GM10266 (cell line): ENCODE results near the gene OMP.

Experiments
- DNase-seq: peaks from one replicate; pipeline ENCODE4 v3.0.0; 2012; ENCODE audit errors: extremely low spot score
- TF ChIP-seq, protein P1 (sequence below): IDR thresholded peaks from 2 replicates; pipeline ENCODE4 v1.5.1; 2012; ENCODE audit warnings: mild to moderate bottlenecking, low read depth; ENCODE audit not compliant: control insufficient read depth, insufficient read depth; ENCODE audit errors: missing control alignments

The OMP gene

DNA sequence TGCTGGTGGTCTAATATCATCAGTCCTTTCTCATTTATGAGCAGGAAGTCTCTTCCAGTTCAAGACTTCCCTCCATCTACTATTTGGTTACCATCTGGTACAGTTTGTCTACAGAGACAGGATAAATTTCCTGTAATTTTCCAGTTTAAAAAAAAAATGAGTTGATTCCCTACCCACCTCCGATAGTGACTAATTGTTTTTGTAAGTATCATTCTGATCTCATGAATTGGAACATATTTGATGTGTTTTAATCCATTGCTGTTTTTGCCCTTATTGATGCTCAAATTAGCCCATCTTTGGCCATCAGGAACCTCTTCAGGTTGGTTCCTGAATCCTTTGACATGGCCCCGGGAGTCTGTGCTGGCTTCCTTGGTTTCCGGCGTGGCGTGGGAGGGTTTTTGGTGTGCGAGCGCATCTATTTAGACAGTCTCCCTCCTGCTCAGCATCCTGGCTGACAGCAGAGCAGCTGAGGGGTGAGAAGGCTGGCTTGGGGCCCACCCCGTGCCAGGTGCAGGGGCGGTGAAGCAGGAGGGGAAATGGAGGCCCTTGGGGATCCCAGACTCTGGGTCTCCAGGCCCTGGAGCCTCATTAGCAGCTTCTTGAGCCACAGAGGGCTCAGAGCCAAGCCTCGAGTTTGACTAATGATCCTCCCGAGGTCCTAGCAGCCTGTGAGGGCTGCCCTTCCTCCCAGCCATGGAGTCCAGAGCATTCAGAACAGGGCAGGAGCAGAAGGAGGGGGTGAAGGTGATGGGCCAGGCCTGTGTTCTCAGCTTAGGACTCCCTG lies 6.8 kb downstream of the OMP start:
- DNase-seq = no peak

DNA sequence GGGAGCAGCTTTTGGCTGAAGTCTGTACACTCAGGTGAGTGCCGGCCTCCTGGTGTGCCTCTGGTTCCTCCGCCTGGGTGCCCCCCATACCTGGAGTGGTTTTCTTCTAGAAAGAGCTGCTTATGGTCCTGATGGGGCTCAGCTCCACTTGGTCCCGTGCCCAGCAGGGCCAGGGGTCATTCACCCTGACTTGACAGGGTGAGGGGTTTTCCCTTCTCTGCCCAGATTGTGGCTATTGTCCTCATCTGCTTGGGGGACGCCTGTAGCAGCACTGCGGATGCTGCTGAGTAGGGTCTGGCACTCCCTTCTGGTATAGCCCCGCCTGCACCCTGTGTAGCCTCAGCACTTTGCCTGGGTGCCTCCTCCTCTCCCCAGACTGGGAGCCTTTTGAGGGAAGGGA lies 8.2 kb downstream of the OMP start:
- DNase-seq = no peak
- TF ChIP-seq, protein P1, sequence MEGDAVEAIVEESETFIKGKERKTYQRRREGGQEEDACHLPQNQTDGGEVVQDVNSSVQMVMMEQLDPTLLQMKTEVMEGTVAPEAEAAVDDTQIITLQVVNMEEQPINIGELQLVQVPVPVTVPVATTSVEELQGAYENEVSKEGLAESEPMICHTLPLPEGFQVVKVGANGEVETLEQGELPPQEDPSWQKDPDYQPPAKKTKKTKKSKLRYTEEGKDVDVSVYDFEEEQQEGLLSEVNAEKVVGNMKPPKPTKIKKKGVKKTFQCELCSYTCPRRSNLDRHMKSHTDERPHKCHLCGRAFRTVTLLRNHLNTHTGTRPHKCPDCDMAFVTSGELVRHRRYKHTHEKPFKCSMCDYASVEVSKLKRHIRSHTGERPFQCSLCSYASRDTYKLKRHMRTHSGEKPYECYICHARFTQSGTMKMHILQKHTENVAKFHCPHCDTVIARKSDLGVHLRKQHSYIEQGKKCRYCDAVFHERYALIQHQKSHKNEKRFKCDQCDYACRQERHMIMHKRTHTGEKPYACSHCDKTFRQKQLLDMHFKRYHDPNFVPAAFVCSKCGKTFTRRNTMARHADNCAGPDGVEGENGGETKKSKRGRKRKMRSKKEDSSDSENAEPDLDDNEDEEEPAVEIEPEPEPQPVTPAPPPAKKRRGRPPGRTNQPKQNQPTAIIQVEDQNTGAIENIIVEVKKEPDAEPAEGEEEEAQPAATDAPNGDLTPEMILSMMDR = no peak

More for the DNA sequence above, 6.8 kb downstream of the OMP start:
- TF ChIP-seq, protein P1 = no peak

DNA sequence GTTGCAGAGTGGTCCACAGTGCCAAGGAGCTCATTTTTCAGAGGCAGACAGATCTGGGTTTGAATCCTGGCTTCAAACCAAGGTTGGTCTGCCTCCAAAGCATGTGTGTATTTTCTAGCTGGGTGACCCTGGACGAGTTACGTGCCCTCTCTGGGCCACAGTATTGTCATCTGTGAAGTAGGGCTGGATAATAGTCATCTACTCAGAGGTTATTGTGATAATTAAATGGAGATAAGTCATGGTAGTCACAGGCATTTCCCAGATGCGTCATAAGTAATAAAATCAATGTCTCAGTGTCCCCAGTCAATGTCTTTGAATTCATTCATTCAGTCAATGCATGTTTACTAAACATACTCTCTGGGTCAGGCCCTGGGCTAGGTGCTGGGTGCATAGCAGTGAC lies 8.6 kb downstream of the OMP start:
- TF ChIP-seq, protein P1 = no peak
- DNase-seq = no peak

DNA sequence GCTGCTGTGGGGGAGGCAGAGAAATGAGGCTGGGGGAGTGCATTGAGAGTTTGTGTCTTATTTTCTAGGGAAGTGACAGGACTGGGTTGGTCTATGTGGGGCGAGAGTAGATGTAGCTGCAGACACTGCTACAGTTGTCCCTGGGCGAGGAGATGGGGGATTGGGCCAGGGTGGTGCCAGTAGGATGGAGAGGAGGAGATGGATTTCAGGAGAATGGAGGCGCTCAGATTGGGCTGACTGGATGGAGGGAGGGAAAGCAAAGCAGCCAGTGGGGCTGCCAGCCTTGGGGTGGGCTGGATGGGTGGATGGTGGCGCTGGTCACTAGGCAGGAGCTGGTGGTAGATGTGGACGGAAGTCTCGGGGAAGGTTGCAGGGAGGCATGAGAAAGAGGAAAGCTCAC lies 9.3 kb downstream of the OMP start:
- TF ChIP-seq, protein P1 = no peak
- no peak for DNase-seq

DNA sequence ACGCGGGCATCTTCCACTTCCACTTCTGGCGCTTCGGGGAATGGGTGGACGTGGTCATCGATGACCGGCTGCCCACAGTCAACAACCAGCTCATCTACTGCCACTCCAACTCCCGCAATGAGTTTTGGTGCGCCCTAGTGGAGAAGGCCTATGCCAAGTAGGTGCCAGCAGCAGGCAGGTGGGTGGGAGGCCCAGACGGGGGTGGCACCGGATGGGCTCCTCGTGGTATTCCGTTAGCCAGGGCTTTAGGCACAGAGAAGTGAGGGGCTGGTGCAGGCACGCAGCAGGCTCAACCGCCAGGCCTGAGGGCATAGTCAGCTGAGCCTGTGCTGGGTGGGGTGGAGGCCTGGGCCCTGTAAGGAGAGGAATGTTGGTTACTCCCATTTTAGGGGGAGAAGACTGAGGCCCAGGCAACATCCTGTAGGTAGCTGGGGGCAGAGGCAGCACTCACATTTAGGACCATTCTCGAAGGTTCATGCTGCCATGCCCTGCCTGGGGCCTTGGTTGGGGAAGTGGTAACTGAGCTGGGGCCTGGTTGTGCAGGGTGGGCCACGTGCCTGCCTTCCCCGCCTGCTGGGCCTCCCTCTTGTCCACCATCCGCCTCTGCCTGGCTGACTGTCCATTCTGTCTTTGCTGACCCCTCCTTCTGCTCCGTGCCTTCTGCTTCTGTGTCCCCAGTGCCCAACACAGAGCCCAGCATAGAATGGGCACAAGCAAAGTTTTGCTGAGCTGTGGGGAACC lies 10.2 kb downstream of the OMP start:
- DNase-seq = no peak

DNA sequence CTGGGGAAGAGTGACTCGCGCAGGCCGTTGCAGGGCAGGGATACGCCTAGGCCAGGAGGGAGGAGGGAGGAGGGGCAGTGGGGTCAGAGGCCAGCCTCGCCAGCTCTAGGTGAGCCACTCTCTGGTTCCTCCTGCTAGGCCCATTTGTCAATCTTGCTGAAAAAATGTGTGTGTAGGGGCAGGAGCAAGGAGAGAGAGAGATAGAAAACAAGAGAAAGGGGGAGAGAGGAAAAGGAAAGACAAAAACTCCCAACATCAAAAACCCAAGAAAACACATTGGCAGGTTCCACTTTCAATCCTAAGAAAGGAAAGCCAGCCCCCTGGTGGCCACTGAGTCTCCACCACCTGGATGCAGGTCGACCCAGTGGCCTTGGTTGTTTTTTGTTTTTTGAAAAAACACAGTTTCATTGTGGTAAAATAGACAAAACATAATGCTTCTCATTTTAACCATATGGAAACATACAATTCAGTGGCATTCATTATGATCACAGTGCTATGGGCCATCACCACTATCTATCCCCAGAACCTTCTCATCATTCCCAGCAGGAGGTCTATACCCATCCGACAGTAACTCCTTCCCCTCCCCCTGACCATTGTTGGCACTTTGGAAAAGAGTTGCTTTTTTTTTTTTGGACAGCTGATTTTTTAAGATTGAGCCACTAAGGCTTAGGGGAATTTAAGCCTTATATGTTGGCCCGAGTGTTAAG lies 10.9 kb downstream of the OMP start:
- DNase-seq = peak; percentile 62
- TF ChIP-seq, protein P1 = peak; percentile 33

More for the DNA sequence above, 10.2 kb downstream of the OMP start:
- TF ChIP-seq, protein P1 = no peak
